B cell (primary cell): ENCODE results near the gene ABCC3. TPM values are rescaled to one million over a fixed set of nuclear protein-coding genes. Genes with fewer than 3 reads are reported as not detected.

Experiments
- ATAC-seq: fragments of 200-7000 bp; cut with Tn5 transposase; one replicate; pipeline ENCODE4 v1.10.0; 2021; ENCODE audit warnings: low read depth, mild to moderate bottlenecking, moderate number of reproducible peaks, moderate library complexity
- CTCF ChIA-PET: fragments of 350-600 bp; sonication (Branson Sonifier 250); formaldehyde crosslinking; loops from one replicate; lab custom pipeline; 2021; ENCODE audit warnings: antibody characterized with exemption, inconsistent platforms; lab: Charles Lee
- POLR2A ChIA-PET: fragments of 350-600 bp; sonication (Branson Sonifier 250); formaldehyde crosslinking; loops from one replicate; lab custom pipeline; 2021; ENCODE audit warnings: antibody characterized with exemption; lab: Charles Lee
- DNase-seq: peaks from one replicate; pipeline ENCODE4 v3.0.0; 2013
- H2AFZ ChIP-seq: 2 replicates; pipeline ENCODE4 v1.6.1; 2012; ENCODE audit warnings: mild to moderate bottlenecking, low read depth, low read length; ENCODE audit not compliant: insufficient read depth, poor library complexity, severe bottlenecking
- H3K27ac ChIP-seq, 2 donors: 1 replicate in 1 of 2; 2 replicates in 1 of 2; pipeline ENCODE4 v1.5.1; 2012 to 2013; ENCODE audit warnings: low read length in 2 of 2, mild to moderate bottlenecking in 2 of 2, moderate library complexity in 1 of 2
- H3K27me3 ChIP-seq, 4 experiments: fragments of 200-600 bp in 1 of 4; sonication (generic) in 1 of 4; replicated peaks in 1 of 4; 1 replicate in 2 of 4; 2 replicates in 2 of 4; pipeline versions ENCODE4 v1.6.1 to v1.7.0; 2013 to 2016; ENCODE audit warnings: low read length in 3 of 4, mild to moderate bottlenecking in 2 of 4, mixed read lengths in 1 of 4, moderate library complexity in 1 of 4; ENCODE audit not compliant: insufficient read depth in 4 of 4, control insufficient read depth in 3 of 4; ENCODE audit errors: control extremely low read depth in 1 of 4
- H3K36me3 ChIP-seq, 2 experiments: replicated peaks in 1 of 2; 1 replicate in 1 of 2; 2 replicates in 1 of 2; pipeline versions ENCODE4 v1.6.1 to v1.7.1; 2013; ENCODE audit warnings: low read length in 1 of 2; ENCODE audit not compliant: insufficient read depth in 2 of 2, control insufficient read depth in 1 of 2; ENCODE audit errors: control extremely low read depth in 1 of 2, extremely low read depth in 1 of 2
- H3K4me1 ChIP-seq, 2 donors: fragments of 200-600 bp in 1 of 2; sonication (generic) in 1 of 2; 1 replicate in 1 of 2; 2 replicates in 1 of 2; pipeline versions ENCODE4 v1.5.1 to v1.6.1; 2013 to 2017; ENCODE audit warnings: low read length in 2 of 2; ENCODE audit not compliant: control insufficient read depth in 2 of 2, insufficient read depth in 2 of 2
- H3K4me2 ChIP-seq: replicated peaks from 2 replicates; pipeline ENCODE3; 2012; ENCODE audit warnings: mild to moderate bottlenecking, low read depth, low read length; ENCODE audit not compliant: poor library complexity, severe bottlenecking
- H3K4me3 ChIP-seq, 5 experiments: fragments of 200-600 bp in 1 of 5; sonication (generic) in 1 of 5; 1 replicate in 3 of 5; 2 replicates in 2 of 5; pipeline versions ENCODE4 v1.5.1 to v1.7.0; 2011 to 2016; ENCODE audit warnings: low read length in 4 of 5, mild to moderate bottlenecking in 4 of 5, low read depth in 2 of 5, control low read depth in 1 of 5, moderate library complexity in 1 of 5; ENCODE audit not compliant: insufficient read depth in 1 of 5; ENCODE audit errors: control extremely low read depth in 1 of 5, extremely low read depth in 1 of 5
- H3K79me2 ChIP-seq: fragments of 200-600 bp; sonication (generic); one replicate; pipeline ENCODE4 v1.6.0; 2016; ENCODE audit warnings: low read length; ENCODE audit not compliant: control insufficient read depth, insufficient read depth
- H3K9ac ChIP-seq: fragments of 200-600 bp; sonication (generic); 2 replicates; pipeline ENCODE4 v1.6.1; 2017; ENCODE audit warnings: mild to moderate bottlenecking, low read length, moderate library complexity
- H3K9me3 ChIP-seq, 3 donors: one replicate each; pipeline versions ENCODE4 v1.6.1 to v1.7.1; 2013; ENCODE audit warnings: low read length in 2 of 3; ENCODE audit not compliant: control insufficient read depth in 2 of 3, insufficient read depth in 1 of 3; ENCODE audit errors: control extremely low read depth in 1 of 3
- H4K20me1 ChIP-seq: 2 replicates; pipeline ENCODE4 v1.6.0; 2012; ENCODE audit warnings: mild to moderate bottlenecking, low read length; ENCODE audit not compliant: insufficient read depth, control insufficient read depth, poor library complexity, severe bottlenecking
- H3K27ac Mint-ChIP-seq: one replicate; pipeline ENCODE4 v1.8.0; 2021; ENCODE audit warnings: mixed read lengths
- H3K27me3 Mint-ChIP-seq: one replicate; pipeline ENCODE4 v1.8.0; 2021; ENCODE audit warnings: mixed read lengths
- H3K4me1 Mint-ChIP-seq: one replicate; pipeline ENCODE4 v1.8.0; 2021; ENCODE audit warnings: mixed read lengths
- H3K4me3 Mint-ChIP-seq: one replicate; pipeline ENCODE4 v1.8.0; 2021; ENCODE audit warnings: mixed read lengths
- H3K9me3 Mint-ChIP-seq: one replicate; pipeline ENCODE4 v1.8.0; 2022; ENCODE audit warnings: mixed read lengths; ENCODE audit not compliant: insufficient read depth
- CTCF ChIP-seq: fragments of 200-600 bp; IDR thresholded peaks from one replicate; pipeline ENCODE4 v1.8.0; 2022; ENCODE audit warnings: antibody characterized with exemption, mild to moderate bottlenecking
- EZH2 ChIP-seq: IDR thresholded peaks from 2 replicates; pipeline ENCODE4 v1.6.1; 2012; ENCODE audit warnings: borderline replicate concordance, low read depth, mild to moderate bottlenecking, moderate library complexity, low read length; ENCODE audit not compliant: insufficient read depth, poor library complexity, severe bottlenecking
- WGBS: methylation state at CpG from one replicate; pipeline ENCODE4 v1.1.5; 2013; ENCODE audit warnings: missing lambda C conversion rate; ENCODE audit not compliant: insufficient coverage; 5-methylcytosine and 5-hydroxymethylcytosine counted together
- intact Hi-C: fragments of 100-400 bp; cut with micrococcal nuclease; formaldehyde crosslinking; loops from one replicate; pipeline ENCODE4 v1.10.0; 2022
- polyA plus RNA-seq: library from polyadenylated mRNA; depleted of rRNA; stranded (reverse); fragments of >200 nt; gene quantifications from 2 replicates; pipeline ENCODE4 v1.2.3, GENCODE V29; 2012
- total RNA-seq, 2 donors: library from RNA; stranded (reverse); fragments of 120-200 nt in 1 of 2; gene quantifications; 1 replicate in 1 of 2; 2 replicates in 1 of 2; pipeline versions ENCODE4 v1.2.3 to v1.2.4, GENCODE V29; 2013 to 2022

Gene ABCC3
- total and polyA plus RNA-seq, 2 donors (not counting 1 experiment from before 2014, with no cell fraction given) = 0.05 to 0.60 TPM

- Histone ChIP-seq H2AFZ (no peak overlapping the region), H3K79me2 (no peaks in the 10 kb centered on the region), H3K36me3 (no peaks in the 10 kb centered on the region), H4K20me1 (no peaks in the 10 kb centered on the region), H3K4me1 (no peaks in the 10 kb centered on the region), H3K4me2 (no peak overlapping the region), H3K27me3 (peaks cover 0 to 4% (median 0%) of the 10 kb centered on the region in 4 experiments), H3K9me3 (peaks cover 0 to 3% (median 0%) of the 10 kb centered on the region in 3 donors), H3K9ac (no peak overlapping the region), H3K27ac (no peak overlapping the region), H3K4me3 (no peak overlapping the region)
- 82% methylated on average over 9 of the region's 10 CpGs for WGBS
- no peaks in the 10 kb centered on the region for H3K9me3 Mint-ChIP-seq
- no peak for DNase-seq
- ChIA-PET CTCF (no interaction called here), POLR2A (no interaction called here)
- H3K4me3 Mint-ChIP-seq = no peak overlapping the region
- intact Hi-C loops = no loop called here
- H3K27me3 Mint-ChIP-seq = peaks cover 13% of the 10 kb centered on the region
- TF ChIP-seq CTCF = no peak
- no peak for TF ChIP-seq EZH2
- H3K27ac Mint-ChIP-seq = no peak overlapping the region
- ATAC-seq = no peak
- no peaks in the 10 kb centered on the region for H3K4me1 Mint-ChIP-seq
Observed at GRCh38 chr17:50593321-50593720, 41.4 kb upstream of the ABCC3 start.

- WGBS = 82% methylated on average over 6 of the region's 11 CpGs
- ChIA-PET CTCF (no interaction called here), POLR2A (no interaction called here)
- no peak overlapping the region for H3K27ac Mint-ChIP-seq
- H3K4me3 Mint-ChIP-seq = no peak overlapping the region
- TF ChIP-seq EZH2 = no peak
- H3K9me3 Mint-ChIP-seq = no peaks in the 10 kb centered on the region
- intact Hi-C loops = no loop called here
- peaks cover 14% of the 10 kb centered on the region for H3K27me3 Mint-ChIP-seq
- no peak overlapping the region for H3K4me3 ChIP-seq
- H3K4me1 Mint-ChIP-seq = no peaks in the 10 kb centered on the region
- no peak overlapping the region for H2AFZ ChIP-seq
- no peak overlapping the region for H3K27ac ChIP-seq
- no peak overlapping the region for H3K9ac ChIP-seq
- DNase-seq = no peak
- H3K4me1 ChIP-seq = no peaks in the 10 kb centered on the region
- H3K79me2 ChIP-seq = no peaks in the 10 kb centered on the region
- peaks cover 0 to 4% (median 0%) of the 10 kb centered on the region in 4 experiments for H3K27me3 ChIP-seq
- ATAC-seq = no peak
- H3K9me3 ChIP-seq = peaks cover 0 to 3% (median 0%) of the 10 kb centered on the region in 3 donors
- no peaks in the 10 kb centered on the region for H4K20me1 ChIP-seq
- H3K4me2 ChIP-seq = no peak overlapping the region
- no peaks in the 10 kb centered on the region for H3K36me3 ChIP-seq
Observed at GRCh38 chr17:50594128-50594823, 40.4 kb upstream of the ABCC3 start.
